Panc1 (cell line): Measurements from ENCODE around the gene SLC25A14. TPM values are rescaled to one million over a fixed set of nuclear protein-coding genes. Genes with fewer than 3 reads are reported as not detected.

Source experiments
- ATAC-seq: fragments of 200-7000 bp; cut with Tn5 transposase; 2 replicates; pipeline ENCODE4 v1.9.1; 2020; ENCODE audit warnings: mild to moderate bottlenecking, moderate library complexity
- BruUV-seq: library from RNA; stranded (reverse); fragments of 400-500 nt; replicated peaks from 2 replicates; lab custom pipeline; 2021; lab: Mats Ljungman, UMichigan
- CTCF ChIA-PET: fragments of 300-600 bp; sonication (Branson Sonifier 250); formaldehyde crosslinking; loops from one replicate; lab custom pipeline; 2022; ENCODE audit warnings: antibody characterized with exemption; lab: Charles Lee
- POLR2A ChIA-PET: fragments of 300-600 bp; sonication (Branson Sonifier 250); formaldehyde crosslinking; loops from one replicate; lab custom pipeline; 2022; ENCODE audit warnings: antibody characterized with exemption; lab: Charles Lee
- DNase-seq: peaks from one replicate; pipeline ENCODE4 v3.0.0-alpha.2; 2010; ENCODE audit warnings: low read depth, low spot score
- H3K27ac ChIP-seq: 2 replicates; pipeline ENCODE4 v1.5.1; 2011; ENCODE audit warnings: mild to moderate bottlenecking, low read length, inconsistent platforms
- H3K27me3 ChIP-seq: fragments of 200-500 bp; sonication (Bioruptor generic); 2 replicates; pipeline ENCODE4 v1.6.0; 2014; ENCODE audit warnings: low read length, inconsistent platforms; ENCODE audit not compliant: control insufficient read depth, insufficient read depth
- H3K36me3 ChIP-seq: fragments of 200-500 bp; sonication (Bioruptor generic); 2 replicates; pipeline ENCODE4 v1.5.1; 2014; ENCODE audit warnings: inconsistent platforms, mild to moderate bottlenecking, low read length, moderate library complexity; ENCODE audit not compliant: control insufficient read depth, insufficient read depth
- H3K4me1 ChIP-seq: 2 replicates; pipeline ENCODE4 v1.5.1; 2011; ENCODE audit warnings: inconsistent platforms, mild to moderate bottlenecking, low read length, moderate library complexity; ENCODE audit not compliant: control insufficient read depth, insufficient read depth
- H3K4me3 ChIP-seq, 2 experiments: 2 replicates each; pipeline ENCODE4 v1.5.1; 2011 to 2012; ENCODE audit warnings: low read depth in 2 of 2, low read length in 2 of 2, mild to moderate bottlenecking in 2 of 2, inconsistent platforms in 1 of 2, moderate library complexity in 1 of 2
- H3K9me3 ChIP-seq: fragments of 200-500 bp; sonication (Bioruptor generic); 2 replicates; pipeline ENCODE4 v1.5.1; 2014; ENCODE audit warnings: low read depth, mild to moderate bottlenecking, inconsistent platforms, low read length, moderate library complexity; ENCODE audit not compliant: control insufficient read depth, insufficient read depth
- CTCF ChIP-seq: fragments of 450-650 bp; IDR thresholded peaks from 2 replicates; pipeline ENCODE4 v1.5.1; 2017; ENCODE audit warnings: mild to moderate bottlenecking
- POLR2AphosphoS5 ChIP-seq: IDR thresholded peaks from 2 replicates; pipeline ENCODE4 v1.6.1; 2012; ENCODE audit warnings: mild to moderate bottlenecking, low read depth, low read length, moderate library complexity
- REST ChIP-seq, 2 experiments: IDR thresholded peaks; 2 replicates each; pipeline ENCODE4 v1.6.1; 2011 to 2012; ENCODE audit warnings: low read depth in 2 of 2, control low read depth in 1 of 2, low read length in 1 of 2, mild to moderate bottlenecking in 1 of 2, moderate library complexity in 1 of 2; ENCODE audit not compliant: insufficient read depth in 1 of 2
- SIN3A ChIP-seq: IDR thresholded peaks from 2 replicates; pipeline ENCODE4 v1.6.1; 2012; ENCODE audit warnings: low read depth, mild to moderate bottlenecking, low read length, moderate library complexity, borderline replicate concordance; ENCODE audit not compliant: insufficient read depth
- TCF7L2 ChIP-seq: IDR thresholded peaks from 2 replicates; pipeline ENCODE4 v1.6.1; 2011; ENCODE audit warnings: mild to moderate bottlenecking, low read depth, low read length, inconsistent platforms
- in situ Hi-C: cut with HindIII; loops from 2 replicates; pipeline ENCODE4 v1.10.0; 2016; ENCODE audit warnings: low sequenced_read_pairs, low pct_unique_long_range_greater_than_20kb
- intact Hi-C: fragments of 100-400 bp; cut with micrococcal nuclease; formaldehyde crosslinking; loops from one replicate; pipeline ENCODE4 v1.10.0; 2022; ENCODE audit not compliant: unreplicated experiment
- total RNA-seq: library from RNA; stranded (reverse); gene quantifications from one replicate; pipeline ENCODE4 v1.2.1, GENCODE V29; 2021; ENCODE audit not compliant: unreplicated experiment

Gene SLC25A14
- total RNA-seq, 1 experiment from 2014 or later = 25.0 TPM

- H3K27ac ChIP-seq = no peak overlapping the region
- no peak overlapping the region for H3K4me3 ChIP-seq
- H3K9me3 ChIP-seq = no peaks in the 10 kb centered on the region
- H3K36me3 ChIP-seq = no peaks in the 10 kb centered on the region
- no peak for DNase-seq
- POLR2A ChIA-PET = no interaction called here
- CTCF ChIA-PET = no interaction called here
- TF ChIP-seq REST (IDR thresholded peaks at IDR 0.05; ENCODE audit: insufficient read depth in 1 of 2, low read depth in 2 of 2, low read length in 1 of 2) (no peak), SIN3A (no peak), POLR2AphosphoS5 (no peak), CTCF (no peak), TCF7L2 (no peak)
- BruUV-seq = no TSS peak
- H3K4me1 ChIP-seq = no peaks in the 10 kb centered on the region
- H3K27me3 ChIP-seq = no peaks in the 10 kb centered on the region
- intact Hi-C loops (no loop called here), in situ Hi-C loops (no loop called here)
- no peak for ATAC-seq
These were observed 36.4 kb downstream of the SLC25A14 start for GRCh38 chrX:130376077-130376476.

GRCh38 chrX:130378024-130378669 is 38.4 kb downstream of the SLC25A14 start:
- no peaks in the 10 kb centered on the region for H3K27me3 ChIP-seq
- no TSS peak for BruUV-seq
- POLR2A ChIA-PET = interaction anchor here (0.5 kb wide), 1 partner anchor 319 kb away, joined by 5 read pairs; no protein-coding TSS in a partner anchor

More at GRCh38 chrX:130378024-130378669, 38.4 kb downstream of the SLC25A14 start:
- intact Hi-C loops (no loop called here), in situ Hi-C loops (no loop called here)
- TF ChIP-seq SIN3A (no peak), CTCF (no peak), REST (IDR thresholded peaks at IDR 0.05; ENCODE audit: insufficient read depth in 1 of 2, low read depth in 2 of 2, low read length in 1 of 2) (no peak)
- H3K4me1 ChIP-seq = no peaks in the 10 kb centered on the region
- no peak overlapping the region for H3K27ac ChIP-seq
- CTCF ChIA-PET = interaction anchor here (0.6 kb wide), 2 partner anchors 9 to 11 kb away, joined by 3 to 4 read pairs; no protein-coding TSS in a partner anchor
- H3K4me3 ChIP-seq = no peak overlapping the region
- no peaks in the 10 kb centered on the region for H3K9me3 ChIP-seq
- DNase-seq (no peak), ATAC-seq (no peak; the same call in 1 of the 2 replicates)
- no peaks in the 10 kb centered on the region for H3K36me3 ChIP-seq
